Adipocyte (in vitro differentiated cells): ENCODE results near the gene CYGB.

Source experiments
- DNase-seq: peaks from one replicate; pipeline ENCODE4 v3.0.0-alpha.2; 2015; ENCODE audit warnings: low read depth
- H3K27me3 ChIP-seq: replicated peaks from 2 replicates; pipeline ENCODE4 v1.7.0; 2013; ENCODE audit warnings: mild to moderate bottlenecking, low read length, moderate library complexity; ENCODE audit not compliant: control insufficient read depth, insufficient read depth
- H3K36me3 ChIP-seq: 2 replicates; pipeline ENCODE4 v1.7.0; 2013; ENCODE audit warnings: low read length, mild to moderate bottlenecking, moderate library complexity; ENCODE audit not compliant: control insufficient read depth, insufficient read depth, severe bottlenecking
- H3K4me1 ChIP-seq: 2 replicates; pipeline ENCODE4 v1.7.0; 2013; ENCODE audit warnings: mild to moderate bottlenecking, low read length, moderate library complexity; ENCODE audit not compliant: control insufficient read depth, insufficient read depth
- H3K4me3 ChIP-seq: 2 replicates; pipeline ENCODE4 v1.7.0; 2013; ENCODE audit warnings: mild to moderate bottlenecking, low read length, moderate library complexity
- H3K9ac ChIP-seq: 2 replicates; pipeline ENCODE4 v1.7.0; 2013; ENCODE audit warnings: mild to moderate bottlenecking, low read length, moderate library complexity
- H3K9me3 ChIP-seq: 2 replicates; pipeline ENCODE4 v1.7.0; 2013; ENCODE audit warnings: mild to moderate bottlenecking, low read length, moderate library complexity; ENCODE audit not compliant: control insufficient read depth

The CYGB gene

GRCh38 chr17:76500747-76501017 is 36.8 kb downstream of the CYGB start:
- no peaks in the 10 kb centered on the region for H3K9me3 ChIP-seq
- no peak for DNase-seq
- H3K36me3 ChIP-seq: no peaks in the 10 kb centered on the region
- H3K27me3 ChIP-seq: peaks cover 6% of the 10 kb centered on the region
- peak overlapping the region; percentile 75 for H3K4me3 ChIP-seq
- H3K9ac ChIP-seq: peak overlapping the region; percentile 34
- H3K4me1 ChIP-seq: peaks cover 4% of the 10 kb centered on the region

GRCh38 chr17:76500074-76500746 is 37.3 kb downstream of the CYGB start:
- H3K4me3 ChIP-seq: no peak overlapping the region
- H3K9me3 ChIP-seq: no peaks in the 10 kb centered on the region
- no peak overlapping the region for H3K9ac ChIP-seq
- H3K27me3 ChIP-seq: peaks cover 6% of the 10 kb centered on the region
- H3K36me3 ChIP-seq: no peaks in the 10 kb centered on the region
- DNase-seq: no peak
- H3K4me1 ChIP-seq: peaks cover 4% of the 10 kb centered on the region

GRCh38 chr17:76499267-76499667 is 38.2 kb downstream of the CYGB start:
- Histone ChIP-seq H3K9me3 (no peaks in the 10 kb centered on the region), H3K4me1 (peaks cover 4% of the 10 kb centered on the region), H3K36me3 (no peaks in the 10 kb centered on the region), H3K9ac (no peak overlapping the region), H3K27me3 (peaks cover 6% of the 10 kb centered on the region), H3K4me3 (no peak overlapping the region)
- no peak for DNase-seq

- no peaks in the 10 kb centered on the region for H3K36me3 ChIP-seq
- H3K4me3 ChIP-seq: no peak overlapping the region
- no peak overlapping the region for H3K9ac ChIP-seq
- H3K4me1 ChIP-seq: peaks cover 4% of the 10 kb centered on the region
- H3K9me3 ChIP-seq: no peaks in the 10 kb centered on the region
- DNase-seq: no peak
- H3K27me3 ChIP-seq: peaks cover 6% of the 10 kb centered on the region
These were observed 38.6 kb downstream of the CYGB start for GRCh38 chr17:76498876-76499251.

GRCh38 chr17:76497979-76498875 is 39.3 kb downstream of the CYGB start:
- Histone ChIP-seq H3K4me3 (no peak overlapping the region), H3K4me1 (peaks cover 7% of the 10 kb centered on the region), H3K9ac (peak overlapping the region; percentile 7), H3K9me3 (no peaks in the 10 kb centered on the region), H3K27me3 (peaks cover 6% of the 10 kb centered on the region), H3K36me3 (no peaks in the 10 kb centered on the region)
- peak; percentile 72 for DNase-seq

DNA sequence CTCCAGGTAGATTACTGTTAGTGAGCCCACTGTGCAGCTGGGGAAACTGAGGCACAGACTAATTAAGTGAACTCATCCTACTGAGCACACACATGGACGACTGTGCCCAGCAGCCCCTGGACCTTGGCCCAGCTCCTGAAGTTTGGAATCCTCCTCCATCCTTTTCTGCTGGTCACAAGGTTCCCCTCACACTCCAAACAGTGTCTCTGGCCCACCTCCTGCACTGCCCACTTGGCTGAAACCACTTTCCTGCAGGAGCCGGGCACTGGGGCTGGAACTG is 39.9 kb downstream of the CYGB start:
- DNase-seq: no peak
- no peaks in the 10 kb centered on the region for H3K36me3 ChIP-seq
- peak overlapping the region; percentile 7 for H3K9ac ChIP-seq
- H3K4me1 ChIP-seq: peaks cover 13% of the 10 kb centered on the region
- no peaks in the 10 kb centered on the region for H3K9me3 ChIP-seq
- H3K27me3 ChIP-seq: peaks cover 2% of the 10 kb centered on the region
- no peak overlapping the region for H3K4me3 ChIP-seq

DNA sequence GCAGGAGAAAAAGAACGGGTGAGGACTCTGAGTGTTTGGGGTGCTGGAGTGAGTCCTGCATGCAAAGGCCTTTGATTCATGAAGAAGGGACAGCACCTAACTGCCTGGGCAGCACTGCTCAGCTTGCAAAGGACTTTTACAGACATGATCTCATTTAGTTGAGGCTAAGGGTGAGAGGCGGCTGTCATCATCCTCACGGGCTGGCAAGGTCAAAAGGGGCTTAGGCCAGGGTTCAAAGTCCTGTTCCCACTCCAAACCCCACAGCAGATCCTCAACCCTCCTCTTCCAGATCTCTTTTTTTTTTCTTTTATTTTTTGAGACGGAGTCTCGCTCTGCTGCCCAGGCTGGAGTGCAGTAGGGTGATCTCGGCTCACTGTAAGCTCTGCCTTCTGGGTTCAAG is 41.0 kb downstream of the CYGB start:
- DNase-seq: no peak
- Histone ChIP-seq H3K27me3 (no peaks in the 10 kb centered on the region), H3K36me3 (no peaks in the 10 kb centered on the region), H3K4me1 (peaks cover 13% of the 10 kb centered on the region), H3K9ac (no peak overlapping the region), H3K9me3 (no peaks in the 10 kb centered on the region), H3K4me3 (no peak overlapping the region)

- no peak for DNase-seq
- H3K4me3 ChIP-seq: no peak overlapping the region
- H3K9me3 ChIP-seq: no peaks in the 10 kb centered on the region
- peaks cover 13% of the 10 kb centered on the region for H3K4me1 ChIP-seq
- no peaks in the 10 kb centered on the region for H3K36me3 ChIP-seq
- no peak overlapping the region for H3K9ac ChIP-seq
- H3K27me3 ChIP-seq: no peaks in the 10 kb centered on the region
These were observed 41.7 kb downstream of the CYGB start for GRCh38 chr17:76495663-76496400.

GRCh38 chr17:76493505-76494167 is 43.9 kb downstream of the CYGB start:
- Histone ChIP-seq H3K9ac (peak overlapping the region; percentile 37), H3K36me3 (no peaks in the 10 kb centered on the region), H3K4me3 (no peak overlapping the region), H3K27me3 (no peaks in the 10 kb centered on the region), H3K4me1 (peaks cover 13% of the 10 kb centered on the region), H3K9me3 (no peaks in the 10 kb centered on the region)
- DNase-seq: no peak

- H3K9me3 ChIP-seq: no peaks in the 10 kb centered on the region
- peak overlapping the region; percentile 4 for H3K4me3 ChIP-seq
These were observed 44.5 kb downstream of the CYGB start for GRCh38 chr17:76492989-76493501.

More at GRCh38 chr17:76492989-76493501, 44.5 kb downstream of the CYGB start:
- peak; percentile 80 for DNase-seq
- Histone ChIP-seq H3K36me3 (no peaks in the 10 kb centered on the region), H3K27me3 (no peaks in the 10 kb centered on the region), H3K9ac (peak overlapping the region; percentile 37), H3K4me1 (peaks cover 13% of the 10 kb centered on the region)
